HepG2 (cell line): ENCODE measurements around the gene ARHGEF10L. TPM values are rescaled to one million over a fixed set of nuclear protein-coding genes. Genes with fewer than 3 reads are reported as not detected.

Experiments used
- ATF7-NPFF ChIP-seq: sonication (generic); formaldehyde crosslinking; IDR thresholded peaks from 2 replicates; pipeline ENCODE4 v1.8.1; 2023; ENCODE audit warnings: mild to moderate bottlenecking, low read depth, missing genetic modification reagents, moderate library complexity
- BRD4 ChIP-seq: sonication (generic); formaldehyde crosslinking; IDR thresholded peaks from 2 replicates; pipeline ENCODE4 v1.4.0; 2020; ENCODE audit warnings: missing genetic modification reagents
- ELF4 ChIP-seq: sonication (generic); formaldehyde crosslinking; IDR thresholded peaks from 2 replicates; pipeline ENCODE4 v1.5.0; 2020; ENCODE audit warnings: missing genetic modification reagents, mild to moderate bottlenecking, moderate library complexity, borderline replicate concordance
- NFIC ChIP-seq: IDR thresholded peaks from 2 replicates; pipeline ENCODE4 v1.6.1; 2012; ENCODE audit warnings: mild to moderate bottlenecking, low read length, inconsistent platforms
- SKIL ChIP-seq: sonication (generic); formaldehyde crosslinking; IDR thresholded peaks from 2 replicates; pipeline ENCODE4 v1.8.0; 2022; ENCODE audit warnings: missing genetic modification reagents, mild to moderate bottlenecking, moderate library complexity, borderline replicate concordance
- SP140L ChIP-seq: sonication (generic); formaldehyde crosslinking; IDR thresholded peaks from 2 replicates; pipeline ENCODE4 v1.4.0; 2020; ENCODE audit warnings: missing genetic modification reagents, borderline replicate concordance
- TOE1 ChIP-seq: sonication (generic); formaldehyde crosslinking; IDR thresholded peaks from 2 replicates; pipeline ENCODE4 v1.4.0; 2020; ENCODE audit warnings: mild to moderate bottlenecking, missing genetic modification reagents
- TSC22D2 ChIP-seq: sonication (generic); formaldehyde crosslinking; IDR thresholded peaks from 2 replicates; pipeline ENCODE4 v1.5.1; 2020; ENCODE audit warnings: missing genetic modification reagents, mild to moderate bottlenecking, borderline replicate concordance
- ZFP36 ChIP-seq: fragments of 150-350 bp; IDR thresholded peaks from 2 replicates; pipeline ENCODE4 v1.6.1; 2018; ENCODE audit warnings: borderline replicate concordance, low read length, low read depth; ENCODE audit not compliant: partially characterized antibody
- ZFP82 ChIP-seq: sonication (generic); formaldehyde crosslinking; IDR thresholded peaks from 2 replicates; pipeline ENCODE4 v1.5.1; 2020; ENCODE audit warnings: mild to moderate bottlenecking, missing genetic modification reagents, borderline replicate concordance
- ZNF138 ChIP-seq: sonication (generic); formaldehyde crosslinking; IDR thresholded peaks from 2 replicates; pipeline ENCODE4 v1.5.0; 2020; ENCODE audit warnings: mild to moderate bottlenecking, low read depth, missing genetic modification reagents
- ZNF383 ChIP-seq: sonication (generic); formaldehyde crosslinking; IDR thresholded peaks from 2 replicates; pipeline ENCODE4 v1.4.0; 2020; ENCODE audit warnings: missing genetic modification reagents, mild to moderate bottlenecking, borderline replicate concordance
- ZNF598 ChIP-seq: sonication (generic); formaldehyde crosslinking; IDR thresholded peaks from 2 replicates; pipeline ENCODE4 v1.5.1; 2020; ENCODE audit warnings: mild to moderate bottlenecking, missing genetic modification reagents, borderline replicate concordance
- polyA plus RNA-seq, 8 experiments: library from polyadenylated mRNA; depleted of rRNA in 3 of 8; stranded (reverse) in 7 of 8; unstranded in 1 of 8; fragments of >200 nt; fragmentation: Illumina TruSeq in 4 of 8; extraction: Trizol in 4 of 8; gene quantifications; 2 replicates each; pipeline versions ENCODE4 v1.2.1 to v1.2.3, GENCODE V29; 2011 to 2016; ENCODE audit warnings: low read depth in 4 of 8, missing spikeins in 1 of 8, mixed read lengths in 1 of 8; ENCODE audit not compliant: insufficient read depth in 1 of 8
- total RNA-seq, 5 experiments: library from RNA; depleted of rRNA; stranded (reverse); fragments of >200 nt; fragmentation: Illumina TruSeq; extraction: Trizol; gene quantifications; 2 replicates each; pipeline ENCODE4 v1.2.3, GENCODE V29; 2016; ENCODE audit warnings: low read depth in 1 of 5
- TF ChIP-seq, protein P1 (sequence below): sonication (generic); formaldehyde crosslinking; IDR thresholded peaks from 2 replicates; pipeline ENCODE4 v1.5.0; 2020; ENCODE audit warnings: mild to moderate bottlenecking, missing genetic modification reagents, borderline replicate concordance
- TF ChIP-seq, protein P2 (sequence below): sonication (generic); formaldehyde crosslinking; IDR thresholded peaks from 2 replicates; pipeline ENCODE4 v1.5.1; 2020; ENCODE audit warnings: mild to moderate bottlenecking, missing genetic modification reagents, borderline replicate concordance

Gene ARHGEF10L
- total and polyA plus RNA-seq, 2 of the 13 experiments (the other 11 are each of a cell fraction or from before 2014, with no cell fraction given), result 46.5 to 78.3 TPM

DNA sequence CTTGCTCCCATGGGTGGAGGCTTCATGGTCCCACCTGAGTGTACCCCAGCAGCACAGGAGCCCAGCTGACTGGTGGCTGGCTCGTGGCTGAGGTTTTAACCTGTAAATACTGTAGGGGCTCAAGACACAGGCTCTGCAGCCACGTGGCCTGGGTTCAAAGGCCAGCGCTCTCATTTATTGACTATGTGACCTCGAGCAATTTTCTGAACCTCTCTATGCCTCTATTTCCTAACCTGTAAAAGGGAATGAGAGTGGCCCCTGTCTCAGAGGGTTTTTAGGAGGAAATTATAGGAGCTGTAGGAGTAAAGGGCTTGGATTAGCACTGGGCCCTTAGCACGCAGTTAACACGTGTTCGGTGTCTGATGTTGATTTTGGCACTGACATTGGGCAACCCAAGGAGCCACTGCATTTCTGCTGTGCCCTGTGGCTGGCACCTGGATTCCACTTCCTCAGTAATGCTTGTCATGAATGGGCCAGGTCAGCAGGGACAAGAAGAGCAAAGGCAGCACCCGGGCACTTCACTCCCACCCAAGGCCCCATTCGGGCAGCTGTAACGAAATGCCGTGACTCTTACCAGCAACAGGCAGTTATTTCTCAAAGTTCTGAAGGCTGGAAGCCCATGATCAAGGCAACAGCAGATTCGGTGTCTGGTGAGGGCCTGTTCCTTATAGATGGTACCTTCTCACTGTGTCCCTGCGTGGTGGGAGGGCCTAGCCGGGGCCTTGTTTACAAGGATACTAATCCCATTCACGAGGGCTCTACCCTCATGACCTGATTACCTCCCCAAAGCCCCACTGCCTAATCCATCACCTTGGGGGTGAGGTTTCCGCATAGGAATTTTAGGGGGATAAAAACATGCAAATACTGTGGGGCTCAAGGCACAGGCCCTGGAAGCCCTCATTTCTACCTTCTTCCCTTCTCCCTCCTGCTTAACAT lies 25.2 kb downstream of the ARHGEF10L start (continued):
- TF ChIP-seq SKIL (CRISPR knock-in tag) (peak; percentile 41; the same call in 1 of the 2 replicates), SP140L (CRISPR knock-in tag) (no peak), ZNF138 (CRISPR knock-in tag) (no peak), ELF4 (CRISPR knock-in tag) (peak; percentile 50; the same call in 1 of the 2 replicates), BRD4 (no peak), TSC22D2 (no peak), ZNF598 (CRISPR knock-in tag) (no peak), ATF7-NPFF (CRISPR knock-in tag) (no peak), ZFP82 (CRISPR knock-in tag) (no peak), TOE1 (CRISPR knock-in tag) (no peak), ZFP36 (no peak), ZNF383 (CRISPR knock-in tag) (no peak), NFIC (no peak)
- TF ChIP-seq, protein P1, sequence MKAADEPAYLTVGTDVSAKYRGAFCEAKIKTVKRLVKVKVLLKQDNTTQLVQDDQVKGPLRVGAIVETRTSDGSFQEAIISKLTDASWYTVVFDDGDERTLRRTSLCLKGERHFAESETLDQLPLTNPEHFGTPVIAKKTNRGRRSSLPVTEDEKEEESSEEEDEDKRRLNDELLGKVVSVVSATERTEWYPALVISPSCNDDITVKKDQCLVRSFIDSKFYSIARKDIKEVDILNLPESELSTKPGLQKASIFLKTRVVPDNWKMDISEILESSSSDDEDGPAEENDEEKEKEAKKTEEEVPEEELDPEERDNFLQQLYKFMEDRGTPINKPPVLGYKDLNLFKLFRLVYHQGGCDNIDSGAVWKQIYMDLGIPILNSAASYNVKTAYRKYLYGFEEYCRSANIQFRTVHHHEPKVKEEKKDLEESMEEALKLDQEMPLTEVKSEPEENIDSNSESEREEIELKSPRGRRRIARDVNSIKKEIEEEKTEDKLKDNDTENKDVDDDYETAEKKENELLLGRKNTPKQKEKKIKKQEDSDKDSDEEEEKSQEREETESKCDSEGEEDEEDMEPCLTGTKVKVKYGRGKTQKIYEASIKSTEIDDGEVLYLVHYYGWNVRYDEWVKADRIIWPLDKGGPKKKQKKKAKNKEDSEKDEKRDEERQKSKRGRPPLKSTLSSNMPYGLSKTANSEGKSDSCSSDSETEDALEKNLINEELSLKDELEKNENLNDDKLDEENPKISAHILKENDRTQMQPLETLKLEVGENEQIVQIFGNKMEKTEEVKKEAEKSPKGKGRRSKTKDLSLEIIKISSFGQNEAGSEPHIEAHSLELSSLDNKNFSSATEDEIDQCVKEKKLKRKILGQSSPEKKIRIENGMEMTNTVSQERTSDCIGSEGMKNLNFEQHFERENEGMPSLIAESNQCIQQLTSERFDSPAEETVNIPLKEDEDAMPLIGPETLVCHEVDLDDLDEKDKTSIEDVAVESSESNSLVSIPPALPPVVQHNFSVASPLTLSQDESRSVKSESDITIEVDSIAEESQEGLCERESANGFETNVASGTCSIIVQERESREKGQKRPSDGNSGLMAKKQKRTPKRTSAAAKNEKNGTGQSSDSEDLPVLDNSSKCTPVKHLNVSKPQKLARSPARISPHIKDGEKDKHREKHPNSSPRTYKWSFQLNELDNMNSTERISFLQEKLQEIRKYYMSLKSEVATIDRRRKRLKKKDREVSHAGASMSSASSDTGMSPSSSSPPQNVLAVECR, result peak; percentile 34
- TF ChIP-seq, protein P2, sequence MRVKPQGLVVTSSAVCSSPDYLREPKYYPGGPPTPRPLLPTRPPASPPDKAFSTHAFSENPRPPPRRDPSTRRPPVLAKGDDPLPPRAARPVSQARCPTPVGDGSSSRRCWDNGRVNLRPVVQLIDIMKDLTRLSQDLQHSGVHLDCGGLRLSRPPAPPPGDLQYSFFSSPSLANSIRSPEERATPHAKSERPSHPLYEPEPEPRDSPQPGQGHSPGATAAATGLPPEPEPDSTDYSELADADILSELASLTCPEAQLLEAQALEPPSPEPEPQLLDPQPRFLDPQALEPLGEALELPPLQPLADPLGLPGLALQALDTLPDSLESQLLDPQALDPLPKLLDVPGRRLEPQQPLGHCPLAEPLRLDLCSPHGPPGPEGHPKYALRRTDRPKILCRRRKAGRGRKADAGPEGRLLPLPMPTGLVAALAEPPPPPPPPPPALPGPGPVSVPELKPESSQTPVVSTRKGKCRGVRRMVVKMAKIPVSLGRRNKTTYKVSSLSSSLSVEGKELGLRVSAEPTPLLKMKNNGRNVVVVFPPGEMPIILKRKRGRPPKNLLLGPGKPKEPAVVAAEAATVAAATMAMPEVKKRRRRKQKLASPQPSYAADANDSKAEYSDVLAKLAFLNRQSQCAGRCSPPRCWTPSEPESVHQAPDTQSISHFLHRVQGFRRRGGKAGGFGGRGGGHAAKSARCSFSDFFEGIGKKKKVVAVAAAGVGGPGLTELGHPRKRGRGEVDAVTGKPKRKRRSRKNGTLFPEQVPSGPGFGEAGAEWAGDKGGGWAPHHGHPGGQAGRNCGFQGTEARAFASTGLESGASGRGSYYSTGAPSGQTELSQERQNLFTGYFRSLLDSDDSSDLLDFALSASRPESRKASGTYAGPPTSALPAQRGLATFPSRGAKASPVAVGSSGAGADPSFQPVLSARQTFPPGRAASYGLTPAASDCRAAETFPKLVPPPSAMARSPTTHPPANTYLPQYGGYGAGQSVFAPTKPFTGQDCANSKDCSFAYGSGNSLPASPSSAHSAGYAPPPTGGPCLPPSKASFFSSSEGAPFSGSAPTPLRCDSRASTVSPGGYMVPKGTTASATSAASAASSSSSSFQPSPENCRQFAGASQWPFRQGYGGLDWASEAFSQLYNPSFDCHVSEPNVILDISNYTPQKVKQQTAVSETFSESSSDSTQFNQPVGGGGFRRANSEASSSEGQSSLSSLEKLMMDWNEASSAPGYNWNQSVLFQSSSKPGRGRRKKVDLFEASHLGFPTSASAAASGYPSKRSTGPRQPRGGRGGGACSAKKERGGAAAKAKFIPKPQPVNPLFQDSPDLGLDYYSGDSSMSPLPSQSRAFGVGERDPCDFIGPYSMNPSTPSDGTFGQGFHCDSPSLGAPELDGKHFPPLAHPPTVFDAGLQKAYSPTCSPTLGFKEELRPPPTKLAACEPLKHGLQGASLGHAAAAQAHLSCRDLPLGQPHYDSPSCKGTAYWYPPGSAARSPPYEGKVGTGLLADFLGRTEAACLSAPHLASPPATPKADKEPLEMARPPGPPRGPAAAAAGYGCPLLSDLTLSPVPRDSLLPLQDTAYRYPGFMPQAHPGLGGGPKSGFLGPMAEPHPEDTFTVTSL, result no peak
